B cell (primary cell): ENCODE results near the gene CALCOCO2. TPM values are rescaled to one million over a fixed set of nuclear protein-coding genes. Genes with fewer than 3 reads are reported as not detected.

Source experiments
- ATAC-seq: fragments of 200-7000 bp; cut with Tn5 transposase; one replicate; pipeline ENCODE4 v1.10.0; 2021; ENCODE audit warnings: low read depth, mild to moderate bottlenecking, moderate number of reproducible peaks, moderate library complexity
- CTCF ChIA-PET: fragments of 350-600 bp; sonication (Branson Sonifier 250); formaldehyde crosslinking; loops from one replicate; lab custom pipeline; 2021; ENCODE audit warnings: antibody characterized with exemption, inconsistent platforms; lab: Charles Lee
- POLR2A ChIA-PET: fragments of 350-600 bp; sonication (Branson Sonifier 250); formaldehyde crosslinking; loops from one replicate; lab custom pipeline; 2021; ENCODE audit warnings: antibody characterized with exemption; lab: Charles Lee
- DNase-seq: peaks from one replicate; pipeline ENCODE4 v3.0.0; 2013
- H2AFZ ChIP-seq: 2 replicates; pipeline ENCODE4 v1.6.1; 2012; ENCODE audit warnings: mild to moderate bottlenecking, low read depth, low read length; ENCODE audit not compliant: insufficient read depth, poor library complexity, severe bottlenecking
- H3K27ac ChIP-seq, 2 donors: 1 replicate in 1 of 2; 2 replicates in 1 of 2; pipeline ENCODE4 v1.5.1; 2012 to 2013; ENCODE audit warnings: low read length in 2 of 2, mild to moderate bottlenecking in 2 of 2, moderate library complexity in 1 of 2
- H3K27me3 ChIP-seq, 4 experiments: fragments of 200-600 bp in 1 of 4; sonication (generic) in 1 of 4; replicated peaks in 1 of 4; 1 replicate in 2 of 4; 2 replicates in 2 of 4; pipeline versions ENCODE4 v1.6.1 to v1.7.0; 2013 to 2016; ENCODE audit warnings: low read length in 3 of 4, mild to moderate bottlenecking in 2 of 4, mixed read lengths in 1 of 4, moderate library complexity in 1 of 4; ENCODE audit not compliant: insufficient read depth in 4 of 4, control insufficient read depth in 3 of 4; ENCODE audit errors: control extremely low read depth in 1 of 4
- H3K36me3 ChIP-seq, 2 experiments: replicated peaks in 1 of 2; 1 replicate in 1 of 2; 2 replicates in 1 of 2; pipeline versions ENCODE4 v1.6.1 to v1.7.1; 2013; ENCODE audit warnings: low read length in 1 of 2; ENCODE audit not compliant: insufficient read depth in 2 of 2, control insufficient read depth in 1 of 2; ENCODE audit errors: control extremely low read depth in 1 of 2, extremely low read depth in 1 of 2
- H3K4me1 ChIP-seq, 2 donors: fragments of 200-600 bp in 1 of 2; sonication (generic) in 1 of 2; 1 replicate in 1 of 2; 2 replicates in 1 of 2; pipeline versions ENCODE4 v1.5.1 to v1.6.1; 2013 to 2017; ENCODE audit warnings: low read length in 2 of 2; ENCODE audit not compliant: control insufficient read depth in 2 of 2, insufficient read depth in 2 of 2
- H3K4me2 ChIP-seq: replicated peaks from 2 replicates; pipeline ENCODE3; 2012; ENCODE audit warnings: mild to moderate bottlenecking, low read depth, low read length; ENCODE audit not compliant: poor library complexity, severe bottlenecking
- H3K4me3 ChIP-seq, 5 experiments: fragments of 200-600 bp in 1 of 5; sonication (generic) in 1 of 5; 1 replicate in 3 of 5; 2 replicates in 2 of 5; pipeline versions ENCODE4 v1.5.1 to v1.7.0; 2011 to 2016; ENCODE audit warnings: low read length in 4 of 5, mild to moderate bottlenecking in 4 of 5, low read depth in 2 of 5, control low read depth in 1 of 5, moderate library complexity in 1 of 5; ENCODE audit not compliant: insufficient read depth in 1 of 5; ENCODE audit errors: control extremely low read depth in 1 of 5, extremely low read depth in 1 of 5
- H3K79me2 ChIP-seq: fragments of 200-600 bp; sonication (generic); one replicate; pipeline ENCODE4 v1.6.0; 2016; ENCODE audit warnings: low read length; ENCODE audit not compliant: control insufficient read depth, insufficient read depth
- H3K9ac ChIP-seq: fragments of 200-600 bp; sonication (generic); 2 replicates; pipeline ENCODE4 v1.6.1; 2017; ENCODE audit warnings: mild to moderate bottlenecking, low read length, moderate library complexity
- H3K9me3 ChIP-seq, 3 donors: one replicate each; pipeline versions ENCODE4 v1.6.1 to v1.7.1; 2013; ENCODE audit warnings: low read length in 2 of 3; ENCODE audit not compliant: control insufficient read depth in 2 of 3, insufficient read depth in 1 of 3; ENCODE audit errors: control extremely low read depth in 1 of 3
- H4K20me1 ChIP-seq: 2 replicates; pipeline ENCODE4 v1.6.0; 2012; ENCODE audit warnings: mild to moderate bottlenecking, low read length; ENCODE audit not compliant: insufficient read depth, control insufficient read depth, poor library complexity, severe bottlenecking
- H3K27ac Mint-ChIP-seq: one replicate; pipeline ENCODE4 v1.8.0; 2021; ENCODE audit warnings: mixed read lengths
- H3K27me3 Mint-ChIP-seq: one replicate; pipeline ENCODE4 v1.8.0; 2021; ENCODE audit warnings: mixed read lengths
- H3K4me1 Mint-ChIP-seq: one replicate; pipeline ENCODE4 v1.8.0; 2021; ENCODE audit warnings: mixed read lengths
- H3K4me3 Mint-ChIP-seq: one replicate; pipeline ENCODE4 v1.8.0; 2021; ENCODE audit warnings: mixed read lengths
- H3K9me3 Mint-ChIP-seq: one replicate; pipeline ENCODE4 v1.8.0; 2022; ENCODE audit warnings: mixed read lengths; ENCODE audit not compliant: insufficient read depth
- CTCF ChIP-seq: fragments of 200-600 bp; IDR thresholded peaks from one replicate; pipeline ENCODE4 v1.8.0; 2022; ENCODE audit warnings: antibody characterized with exemption, mild to moderate bottlenecking
- EZH2 ChIP-seq: IDR thresholded peaks from 2 replicates; pipeline ENCODE4 v1.6.1; 2012; ENCODE audit warnings: borderline replicate concordance, low read depth, mild to moderate bottlenecking, moderate library complexity, low read length; ENCODE audit not compliant: insufficient read depth, poor library complexity, severe bottlenecking
- WGBS: methylation state at CpG from one replicate; pipeline ENCODE4 v1.1.5; 2013; ENCODE audit warnings: missing lambda C conversion rate; ENCODE audit not compliant: insufficient coverage; 5-methylcytosine and 5-hydroxymethylcytosine counted together
- intact Hi-C: fragments of 100-400 bp; cut with micrococcal nuclease; formaldehyde crosslinking; loops from one replicate; pipeline ENCODE4 v1.10.0; 2022
- polyA plus RNA-seq: library from polyadenylated mRNA; depleted of rRNA; stranded (reverse); fragments of >200 nt; gene quantifications from 2 replicates; pipeline ENCODE4 v1.2.3, GENCODE V29; 2012
- total RNA-seq, 2 donors: library from RNA; stranded (reverse); fragments of 120-200 nt in 1 of 2; gene quantifications; 1 replicate in 1 of 2; 2 replicates in 1 of 2; pipeline versions ENCODE4 v1.2.3 to v1.2.4, GENCODE V29; 2013 to 2022

Gene CALCOCO2
- total and polyA plus RNA-seq, 2 donors (not counting 1 experiment from before 2014, with no cell fraction given), result 49.6 to 148 TPM

GRCh38 chr17:48869821-48870318, 39.0 kb downstream of the CALCOCO2 start:
- H2AFZ ChIP-seq, result no peak overlapping the region
- no peaks in the 10 kb centered on the region for H3K27me3 ChIP-seq
- H3K79me2 ChIP-seq, result no peaks in the 10 kb centered on the region
- no peak overlapping the region for H3K4me3 ChIP-seq
- DNase-seq (no peak), ATAC-seq (no peak)
- 96% methylated on average over 3 of the region's 6 CpGs for WGBS
- intact Hi-C loops, result no loop called here
- no peak for TF ChIP-seq EZH2
- TF ChIP-seq CTCF, result no peak
- H3K4me2 ChIP-seq, result no peak overlapping the region
- POLR2A ChIA-PET, result no interaction called here
- H3K4me1 Mint-ChIP-seq, result no peaks in the 10 kb centered on the region
- no peaks in the 10 kb centered on the region for H3K4me1 ChIP-seq
- H3K9ac ChIP-seq, result no peak overlapping the region
- H3K27ac ChIP-seq, result no peak overlapping the region
- H3K27ac Mint-ChIP-seq, result no peak overlapping the region
- CTCF ChIA-PET, result interaction anchor here (0.5 to 23.0 kb wide), 5 partner anchors 9 to 198 kb away, joined by 3 to 730 read pairs (median 6); partner anchors contain the start of gene TTLL6
- peaks cover 0 to 5% of the 10 kb centered on the region in 2 experiments for H3K36me3 ChIP-seq
- H3K4me3 Mint-ChIP-seq, result no peak overlapping the region
- H4K20me1 ChIP-seq, result no peaks in the 10 kb centered on the region
- no peaks in the 10 kb centered on the region for H3K9me3 ChIP-seq
- no peaks in the 10 kb centered on the region for H3K9me3 Mint-ChIP-seq
- no peaks in the 10 kb centered on the region for H3K27me3 Mint-ChIP-seq

DNA sequence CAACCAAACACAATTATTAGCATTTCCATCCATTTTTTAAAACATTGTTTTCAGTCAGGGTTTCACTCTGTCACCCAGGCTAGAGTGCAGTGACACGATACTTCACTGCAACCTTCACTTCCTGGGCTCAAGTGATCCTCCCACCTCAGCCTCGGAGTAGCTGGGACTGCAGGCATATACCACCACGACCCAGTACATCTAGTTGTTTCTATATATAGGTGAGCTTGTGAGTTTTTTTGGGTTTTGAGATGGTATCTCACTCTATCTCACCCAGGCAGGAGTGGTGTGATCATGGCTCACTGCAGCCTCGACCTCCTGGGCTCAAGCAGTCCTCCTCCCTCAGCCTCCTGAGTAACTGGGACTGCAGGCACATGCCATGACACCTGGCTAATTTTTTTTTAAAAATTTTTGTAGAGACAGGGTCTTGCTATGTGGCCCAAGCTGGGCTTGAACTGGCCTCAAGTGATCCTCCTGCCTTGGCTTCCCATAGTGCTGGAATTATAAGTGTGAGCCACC, 40.3 kb downstream of the CALCOCO2 start:
- Histone ChIP-seq H4K20me1 (no peaks in the 10 kb centered on the region), H3K4me1 (no peaks in the 10 kb centered on the region), H3K27me3 (no peaks in the 10 kb centered on the region), H3K4me3 (no peak overlapping the region), H3K9ac (no peak overlapping the region), H3K79me2 (no peaks in the 10 kb centered on the region), H3K36me3 (peaks cover 0 to under 1% of the 10 kb centered on the region in 2 experiments), H3K9me3 (no peaks in the 10 kb centered on the region), H3K27ac (no peak overlapping the region), H2AFZ (no peak overlapping the region), H3K4me2 (no peak overlapping the region)
- TF ChIP-seq CTCF (no peak), EZH2 (no peak)
- ChIA-PET CTCF (interaction anchor here (2.1 to 23.0 kb wide), 2 partner anchors 8 to 61 kb away, joined by 11 to 730 read pairs; partner anchors contain the start of gene TTLL6), POLR2A (no interaction called here)
- no peak overlapping the region for H3K27ac Mint-ChIP-seq
- H3K4me1 Mint-ChIP-seq, result no peaks in the 10 kb centered on the region
- ATAC-seq, result no peak
- WGBS, result no CpG with 5 or more reads among the region's 4 CpGs
- intact Hi-C loops, result no loop called here
- no peak overlapping the region for H3K4me3 Mint-ChIP-seq
- no peaks in the 10 kb centered on the region for H3K27me3 Mint-ChIP-seq
- DNase-seq, result no peak
- no peaks in the 10 kb centered on the region for H3K9me3 Mint-ChIP-seq
